GM18502 (cell line): Measurements from ENCODE around the gene RBM47.

Source experiments
- ATAC-seq: cut with Tn5 transposase; IDR thresholded peaks from one replicate; pipeline ENCODE4 v1.9.1; 2021; ENCODE audit warnings: mild to moderate bottlenecking; ENCODE audit not compliant: unreplicated experiment, poor library complexity

RBM47 gene

DNA sequence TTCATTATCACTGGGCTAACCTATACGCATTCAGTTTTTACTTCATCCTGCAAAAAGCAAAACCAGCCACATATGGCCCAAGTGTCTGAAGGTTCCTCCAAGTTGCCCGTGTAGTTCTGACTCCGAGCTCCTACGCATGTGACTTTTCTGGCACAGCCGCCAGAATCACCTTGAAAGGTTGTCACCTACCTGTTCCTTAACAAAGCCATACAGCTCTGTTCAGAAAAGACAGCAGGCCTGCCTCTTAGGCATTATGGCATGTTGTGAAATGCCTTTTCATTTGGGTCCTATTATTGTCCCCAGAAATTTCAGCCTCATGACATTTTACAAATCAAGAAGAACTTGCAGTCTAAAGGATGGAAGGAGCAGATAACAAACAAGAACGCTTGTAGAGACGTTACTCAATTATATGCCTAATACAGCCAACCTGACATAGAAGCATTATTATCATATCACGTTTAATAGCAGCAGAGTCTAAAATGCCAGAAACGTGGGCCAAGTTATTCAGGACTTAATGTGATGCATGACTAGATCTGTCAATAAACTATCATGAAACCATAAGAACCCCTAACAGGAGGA is 118.5 kb downstream of the RBM47 start:
- no peak for ATAC-seq

DNA sequence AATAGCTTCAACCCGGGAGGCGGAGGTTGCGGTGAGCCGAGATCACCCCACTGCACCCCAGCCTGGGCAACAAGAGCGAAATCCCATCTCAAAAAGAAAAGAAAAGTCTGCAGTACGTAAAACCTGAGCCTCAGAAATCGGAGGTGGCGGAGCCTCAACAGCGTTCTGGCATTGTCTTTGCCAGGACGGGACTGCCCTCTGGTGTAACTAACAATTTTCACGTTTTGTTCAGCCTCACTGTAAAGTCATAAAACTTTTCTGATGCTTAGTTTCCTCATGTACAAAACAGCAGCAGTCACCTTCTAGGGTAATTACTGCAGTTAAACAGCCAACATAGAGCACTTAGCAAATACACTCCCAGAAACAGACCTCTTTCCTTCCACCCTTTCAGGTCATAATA is 121.7 kb downstream of the RBM47 start:
- no peak for ATAC-seq

- no peak for ATAC-seq
These were observed 123.2 kb downstream of the RBM47 start for GRCh38 chr4:40506492-40506891.

- ATAC-seq: no peak
These were observed 123.6 kb downstream of the RBM47 start for GRCh38 chr4:40506066-40506465.

DNA sequence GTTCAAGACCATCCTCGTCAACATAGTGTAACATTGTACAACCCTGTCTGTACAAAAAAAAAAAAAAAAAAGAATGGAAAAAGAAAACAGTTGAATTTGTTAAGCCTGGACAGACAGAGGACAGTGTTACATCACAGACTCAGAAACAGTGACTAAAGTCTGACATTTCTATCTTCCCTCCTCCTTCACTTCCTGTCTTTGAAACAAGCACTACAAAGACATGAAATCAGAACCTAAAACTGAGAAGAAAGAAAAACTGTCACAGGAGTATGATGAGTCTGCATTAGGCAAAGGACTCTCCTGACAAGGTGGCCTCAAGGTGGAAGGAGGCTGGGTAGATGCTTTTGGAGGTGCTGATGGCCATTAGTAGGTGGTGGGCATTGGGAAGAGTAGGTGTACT is 126.7 kb downstream of the RBM47 start:
- ATAC-seq: peak; percentile 57

DNA sequence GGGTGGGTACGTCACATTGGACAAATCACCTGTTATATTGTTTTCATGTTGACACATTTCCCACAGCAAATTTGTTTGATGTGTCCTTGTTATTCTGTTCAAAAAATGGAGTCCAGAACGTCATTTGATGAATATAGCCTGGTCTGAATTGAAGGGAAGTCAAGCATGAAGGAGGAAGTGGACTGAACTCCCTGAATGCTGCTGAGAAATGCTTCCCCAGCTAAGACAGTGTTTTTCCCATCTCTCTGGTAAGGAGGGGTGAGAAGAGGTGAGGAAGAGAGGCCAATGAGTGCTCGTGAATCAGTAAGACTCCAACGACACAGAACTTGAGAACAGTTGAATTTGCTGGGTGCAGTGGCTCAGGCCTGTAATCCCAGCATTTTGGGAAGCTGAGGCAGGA is 127.4 kb downstream of the RBM47 start:
- no peak for ATAC-seq

DNA sequence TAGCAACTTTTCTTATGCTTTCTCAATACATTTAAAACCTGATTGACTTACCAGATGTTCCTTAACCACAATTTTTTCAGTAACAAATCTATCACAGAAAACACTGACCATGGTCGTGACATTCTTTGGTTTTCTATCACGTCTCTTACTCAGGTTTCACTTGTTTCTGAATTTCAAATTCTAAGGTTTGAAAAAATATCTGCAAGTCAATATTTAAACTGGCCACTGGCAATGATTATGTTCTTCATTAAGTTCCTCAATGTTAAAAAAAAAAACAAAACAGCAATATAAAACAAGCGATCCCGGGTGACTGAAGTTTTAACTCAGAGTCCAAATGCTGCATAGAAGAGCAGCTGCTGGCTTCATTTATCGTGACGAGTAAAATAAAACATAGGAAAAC is 128.9 kb downstream of the RBM47 start:
- ATAC-seq: no peak

- no peak for ATAC-seq
These were observed 136.5 kb downstream of the RBM47 start for GRCh38 chr4:40493160-40493559.

- no peak for ATAC-seq
These were observed 137.0 kb downstream of the RBM47 start for GRCh38 chr4:40492691-40493090.

- ATAC-seq: no peak
These were observed 139.2 kb downstream of the RBM47 start for GRCh38 chr4:40490481-40490880.

DNA sequence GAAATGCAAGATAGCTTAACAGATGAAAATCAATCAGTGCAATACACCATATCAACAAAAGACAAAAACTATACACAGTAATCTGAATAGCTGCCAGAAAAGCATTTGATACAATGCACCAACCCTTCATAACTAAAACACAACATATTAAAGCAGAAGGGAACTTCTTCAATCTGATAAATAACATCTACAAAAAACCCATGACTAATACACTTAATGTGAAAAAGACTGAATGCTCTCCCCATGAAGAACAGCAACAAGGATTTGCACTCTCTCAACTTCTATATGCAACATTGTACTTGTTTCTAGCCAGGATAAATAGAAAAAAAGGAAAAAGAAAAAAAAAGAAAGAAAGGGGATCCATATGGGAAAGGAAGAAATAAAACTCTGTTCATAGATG is 139.7 kb downstream of the RBM47 start:
- ATAC-seq: no peak

GRCh38 chr4:40486534-40486933 is 143.1 kb downstream of the RBM47 start:
- no peak for ATAC-seq

DNA sequence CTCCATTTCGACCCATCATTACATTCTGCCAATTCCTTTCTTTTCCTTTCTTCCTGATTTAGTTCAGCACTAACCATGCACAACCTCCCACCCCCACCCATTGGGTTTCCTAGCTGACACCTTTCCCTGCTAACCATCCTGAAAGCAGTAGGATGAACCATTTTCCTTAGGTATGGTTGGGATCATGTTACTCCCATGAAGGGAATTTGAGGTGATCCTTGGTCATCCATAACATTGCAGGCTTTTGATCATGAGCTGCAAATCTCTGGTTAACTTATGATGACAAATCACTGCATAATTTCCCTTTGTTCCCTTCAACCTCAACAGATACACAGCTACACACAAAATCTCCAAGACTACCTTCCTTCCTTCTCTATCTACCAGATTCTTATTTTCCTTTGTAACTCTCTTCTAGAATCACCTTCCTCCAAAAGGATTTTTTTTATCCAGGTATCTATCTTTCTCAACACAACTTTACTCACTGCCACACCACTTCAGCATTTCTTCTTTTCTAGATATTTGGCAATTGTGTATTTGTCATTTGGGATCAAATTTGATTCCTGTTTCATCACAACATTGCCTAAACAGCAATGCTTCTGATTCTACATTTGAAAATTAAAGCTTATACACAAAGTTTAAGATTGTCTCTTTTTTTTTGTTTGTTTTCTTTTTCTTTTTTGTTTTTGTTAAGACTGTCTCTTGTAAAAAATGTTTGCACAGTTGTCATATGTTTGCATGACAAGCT is 145.1 kb downstream of the RBM47 start:
- ATAC-seq: no peak

DNA sequence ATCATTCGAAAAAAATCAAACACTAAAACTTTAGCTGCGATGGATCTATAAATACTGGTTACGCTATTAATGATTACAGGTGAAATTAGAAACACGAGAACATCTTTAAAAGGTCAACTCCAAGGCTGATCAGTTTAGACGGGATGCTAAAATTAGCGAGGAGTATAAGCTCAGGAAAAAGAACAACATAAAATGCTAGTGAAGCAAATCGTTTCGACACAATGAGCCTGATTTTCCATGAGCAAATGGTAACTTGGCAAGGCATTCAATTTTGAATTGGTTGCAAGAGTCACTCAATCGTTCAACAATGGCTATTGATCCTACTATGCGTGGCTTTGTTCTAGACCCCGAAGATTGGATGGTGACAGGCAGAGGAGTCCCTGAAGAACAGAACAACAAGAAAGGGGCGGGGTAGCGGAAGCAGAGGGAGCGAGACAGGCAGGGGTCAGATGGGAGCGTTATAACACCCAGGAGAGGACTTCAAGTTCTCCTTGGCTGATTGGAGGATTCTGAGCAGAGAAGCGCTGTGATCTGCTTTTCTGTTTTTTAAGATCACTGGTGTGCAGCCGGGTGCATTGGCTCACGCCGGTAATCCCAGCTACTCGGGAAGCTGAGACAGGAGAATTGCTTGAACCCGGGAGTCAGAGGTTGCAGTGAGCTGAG is 146.5 kb downstream of the RBM47 start:
- ATAC-seq: no peak

DNA sequence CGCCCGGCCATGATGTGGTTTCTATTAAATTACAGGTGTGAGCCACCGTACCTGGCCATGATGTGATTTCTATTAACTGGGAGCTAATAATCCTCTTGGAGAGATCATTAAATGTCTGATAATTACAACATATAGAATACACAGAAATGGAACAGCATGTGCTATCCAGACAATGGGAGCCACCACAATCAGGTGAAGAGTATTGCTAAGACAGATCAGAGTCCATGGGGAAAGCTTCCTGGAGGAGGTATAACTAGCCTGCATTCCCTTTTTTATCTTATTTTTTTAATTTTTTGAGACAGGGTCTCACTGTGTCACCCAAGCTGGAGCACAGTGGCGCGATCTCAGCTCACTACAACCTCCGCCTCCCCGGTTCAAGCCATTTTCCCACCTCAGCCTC is 147.7 kb downstream of the RBM47 start:
- no peak for ATAC-seq

DNA sequence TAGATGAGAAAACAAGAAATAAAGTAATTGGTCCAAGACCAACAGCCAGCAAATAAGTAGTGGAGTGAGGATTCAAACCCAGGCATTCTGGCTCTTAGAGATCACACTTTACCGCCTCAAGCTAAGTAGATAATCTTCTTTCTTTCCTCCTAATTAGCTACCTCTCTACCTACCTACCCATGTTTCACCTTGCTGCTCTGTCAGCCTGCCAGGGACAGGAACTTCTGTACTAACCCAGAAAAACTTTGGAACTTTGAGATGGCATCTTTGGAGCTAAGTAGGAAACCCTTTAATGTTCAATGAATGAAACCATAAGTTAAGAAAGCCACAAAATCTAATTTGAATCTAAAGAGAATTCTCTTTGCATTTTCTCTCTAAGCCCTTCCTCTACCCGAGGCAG is 149.4 kb downstream of the RBM47 start:
- ATAC-seq: no peak

DNA sequence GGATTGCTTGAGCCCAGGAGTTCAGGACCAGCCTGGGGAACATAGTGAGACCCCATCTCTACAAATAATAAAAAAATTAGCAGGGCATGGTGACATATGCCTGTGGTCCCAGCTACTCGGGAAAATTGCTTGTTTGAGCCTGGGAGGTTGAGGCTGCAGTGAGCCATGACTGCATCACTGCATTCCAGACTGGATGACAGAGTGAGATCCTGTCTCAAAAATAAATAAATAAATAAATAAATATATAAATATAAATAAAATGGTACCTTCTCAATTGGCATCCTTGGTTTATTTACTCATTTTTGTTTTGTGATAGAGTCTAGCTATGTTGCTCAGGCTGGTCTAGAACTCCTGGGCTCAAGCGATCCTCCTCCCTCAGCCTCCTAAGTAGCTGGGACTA is 150.3 kb downstream of the RBM47 start:
- ATAC-seq: no peak

DNA sequence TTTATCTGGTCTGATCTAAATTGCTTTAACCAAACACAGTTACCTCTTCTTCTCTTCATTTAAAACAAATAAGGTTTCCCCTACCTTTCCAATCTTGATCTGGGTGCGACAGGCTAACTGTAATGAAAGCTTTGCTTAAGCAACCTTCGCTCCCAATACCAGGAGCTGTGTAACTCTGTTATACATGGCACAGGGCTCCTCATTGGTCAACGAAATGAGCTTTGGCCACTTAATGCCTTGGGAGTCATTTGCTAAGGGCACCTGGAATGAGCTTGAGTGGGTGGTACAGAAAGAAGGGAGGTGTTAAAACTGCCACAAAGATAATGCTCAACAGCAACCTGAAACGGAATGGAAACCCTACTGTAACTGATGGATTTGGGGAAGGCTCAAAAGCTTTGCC is 154.1 kb downstream of the RBM47 start:
- ATAC-seq: no peak

- no peak for ATAC-seq
These were observed 155.9 kb downstream of the RBM47 start for GRCh38 chr4:40473578-40474388.

DNA sequence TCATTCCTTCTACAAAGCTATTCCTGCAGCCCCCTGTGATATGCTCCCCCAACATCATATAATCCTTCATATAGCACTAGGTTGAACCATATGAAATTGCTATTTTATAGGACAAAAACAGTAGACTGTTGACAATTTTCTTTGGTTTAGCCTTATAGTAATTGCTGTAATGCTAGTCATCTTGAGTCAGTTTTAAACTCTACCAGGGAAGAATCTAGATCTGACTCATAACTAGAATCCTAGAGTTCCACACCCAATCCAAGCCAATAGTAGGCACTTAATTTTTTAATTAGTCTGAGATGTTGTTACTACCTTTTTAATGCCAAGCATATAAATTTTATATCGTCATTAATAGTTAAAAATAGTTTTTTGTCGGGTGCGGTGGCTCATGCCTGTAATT is 157.7 kb downstream of the RBM47 start:
- no peak for ATAC-seq

- ATAC-seq: no peak
These were observed 162.9 kb downstream of the RBM47 start for GRCh38 chr4:40466789-40467188.
